HG03139 (cell line): Measurements from ENCODE around the gene CCDC158.
"Not testable (repeated sequence)": the region's sequence is repeated elsewhere in the genome, so short reads cannot be mapped to it uniquely, and the experiment has no call there.

Experiments
- ATAC-seq: cut with Tn5 transposase; IDR thresholded peaks from one replicate; pipeline ENCODE4 v1.9.1; 2021; ENCODE audit not compliant: unreplicated experiment

The CCDC158 gene

GRCh38 chr4:76420762-76421581, at the start of gene CCDC158:
Gene CCDC158, minus strand, starts transcription at chr4:76421141. Its CDS starts 17,934 bp downstream, at chr4:76403207.
- ATAC-seq: no peak

- ATAC-seq: no peak
Measured at GRCh38 chr4:76470532-76470931, 49.6 kb upstream of the CCDC158 start.

DNA sequence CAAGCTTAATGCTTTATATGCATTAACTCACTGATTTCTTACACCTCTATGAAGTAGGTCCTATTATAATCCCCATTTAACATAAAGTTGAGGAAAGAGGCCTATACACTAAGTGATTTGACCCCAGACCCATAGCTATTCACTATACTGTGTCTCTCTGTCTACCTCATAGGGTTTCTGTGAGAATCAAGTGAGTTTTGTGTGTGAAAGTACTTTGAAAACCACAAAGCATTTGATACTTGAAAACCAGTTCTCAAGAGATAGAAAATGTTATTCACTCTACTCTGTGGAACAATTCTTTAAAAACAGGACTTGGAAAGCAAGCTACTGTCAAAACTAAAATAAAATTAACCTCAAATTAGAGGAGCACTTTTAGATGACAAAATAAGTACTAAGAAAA, 49.1 kb upstream of the CCDC158 start:
- ATAC-seq: no peak

DNA sequence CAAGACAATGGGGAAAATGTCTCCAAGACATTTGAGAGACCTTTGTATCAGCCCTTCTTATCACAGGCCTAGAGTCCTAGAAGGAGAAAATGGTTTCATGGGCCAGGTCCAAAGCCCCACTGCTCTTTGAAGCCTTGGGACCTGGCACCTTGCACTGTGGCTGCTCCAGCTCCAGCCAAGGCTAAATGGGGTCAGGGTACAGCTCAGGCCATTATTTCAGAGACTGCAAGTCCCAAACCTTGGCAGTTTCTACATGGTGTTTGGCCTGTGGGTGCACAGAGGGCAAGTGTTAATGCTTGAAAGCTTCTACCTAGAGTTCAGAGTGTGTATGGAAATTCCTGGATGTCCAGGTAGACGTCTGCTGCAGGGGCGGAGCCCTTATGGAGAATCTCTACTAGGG, 42.6 kb upstream of the CCDC158 start:
- no peak for ATAC-seq

GRCh38 chr4:76459291-76459723, 38.4 kb upstream of the CCDC158 start:
- ATAC-seq: no peak

GRCh38 chr4:76458825-76459224, 37.9 kb upstream of the CCDC158 start:
- ATAC-seq: no peak

GRCh38 chr4:76458297-76458696, 37.4 kb upstream of the CCDC158 start:
- no peak for ATAC-seq

DNA sequence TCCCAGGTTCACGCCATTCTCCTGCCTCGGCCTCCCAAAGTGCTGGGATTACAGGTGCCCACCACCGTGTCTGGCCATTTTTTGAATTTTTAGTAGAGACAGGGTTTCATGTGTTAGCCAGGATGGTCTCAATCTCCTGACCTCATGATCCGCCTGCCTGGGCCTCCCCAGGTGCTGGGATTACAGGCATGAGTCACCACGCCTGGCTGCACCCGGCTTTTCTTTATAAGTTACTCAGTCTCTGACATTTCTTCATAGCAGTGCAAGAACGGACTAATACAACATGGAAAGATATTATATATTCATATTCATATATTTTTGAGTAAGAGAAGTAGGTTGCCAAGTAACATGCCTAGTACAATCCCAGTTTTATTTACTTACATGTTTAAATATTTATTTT, 36.9 kb upstream of the CCDC158 start:
- ATAC-seq: no peak

DNA sequence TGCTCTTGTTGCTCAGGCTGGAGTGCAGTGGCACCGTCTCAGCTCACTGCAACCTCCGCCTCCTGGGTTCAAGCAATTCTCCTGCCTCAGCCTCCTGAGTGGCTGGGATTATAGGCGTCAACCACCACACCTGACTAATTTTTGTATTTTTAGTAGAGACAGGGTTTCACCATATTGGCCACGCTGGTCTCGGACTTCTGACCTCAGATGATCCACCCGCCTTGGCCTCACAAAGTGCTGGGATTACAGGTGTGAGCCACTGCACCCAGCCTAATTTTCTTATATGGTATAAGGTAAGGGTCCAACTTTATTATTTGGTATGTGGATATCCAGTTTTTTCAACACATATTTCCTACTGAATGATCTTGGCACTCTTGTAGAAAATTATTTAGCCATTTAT, 33.1 kb upstream of the CCDC158 start:
- not testable (repeated sequence) for ATAC-seq

- ATAC-seq: no peak
Measured at GRCh38 chr4:76453232-76453631, 32.3 kb upstream of the CCDC158 start.

GRCh38 chr4:76449833-76450232, 28.9 kb upstream of the CCDC158 start:
- ATAC-seq: no peak

GRCh38 chr4:76449362-76449767, 28.4 kb upstream of the CCDC158 start:
- no peak for ATAC-seq

- ATAC-seq: no peak
Measured at GRCh38 chr4:76448211-76448610, 27.3 kb upstream of the CCDC158 start.

- no peak for ATAC-seq
Measured at GRCh38 chr4:76447393-76447851, 26.5 kb upstream of the CCDC158 start.

DNA sequence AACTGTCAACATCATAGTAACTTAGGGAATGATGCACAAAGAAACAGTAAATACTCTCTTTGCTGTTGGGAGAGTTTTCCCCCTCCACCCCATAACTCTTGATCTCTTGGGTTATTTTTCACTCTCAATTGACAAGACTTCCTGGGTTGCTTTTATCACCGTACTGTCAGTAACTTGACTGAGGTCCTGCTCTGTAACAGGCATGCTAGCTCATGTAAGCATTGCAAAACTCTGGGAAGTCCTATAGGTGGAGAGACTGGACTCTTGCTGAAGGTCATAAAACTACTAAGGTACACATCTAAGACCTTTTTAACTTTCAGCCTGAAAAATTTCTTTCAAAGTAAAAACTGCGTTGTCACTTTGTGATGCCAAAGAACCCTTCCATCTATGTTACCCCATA, 25.0 kb upstream of the CCDC158 start:
- no peak for ATAC-seq

- ATAC-seq: no peak
Measured at GRCh38 chr4:76443376-76443775, 22.4 kb upstream of the CCDC158 start.

- no peak for ATAC-seq
Measured at GRCh38 chr4:76442807-76443206, 21.9 kb upstream of the CCDC158 start.

DNA sequence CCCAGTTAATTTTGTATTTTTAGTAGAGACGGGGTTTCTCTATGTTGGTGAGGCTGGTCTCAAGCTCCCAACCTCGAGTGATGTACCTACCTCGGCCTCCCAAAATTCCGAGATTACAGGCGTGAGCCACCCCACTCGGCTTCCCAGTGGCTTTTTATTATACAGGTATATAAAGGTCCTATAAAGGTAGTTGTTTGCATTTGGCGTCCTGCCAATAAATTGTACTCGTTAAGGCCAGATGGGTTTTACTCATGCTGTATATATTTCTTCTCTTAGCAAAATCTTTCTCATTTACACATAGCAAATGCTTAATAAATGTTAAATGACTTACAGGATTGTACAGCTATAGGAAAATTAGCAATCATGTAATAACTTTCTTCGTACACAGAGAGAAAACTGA, 20.9 kb upstream of the CCDC158 start:
- ATAC-seq: no peak

- no peak for ATAC-seq
Measured at GRCh38 chr4:76439491-76439890, 18.6 kb upstream of the CCDC158 start.

- ATAC-seq: no peak
Measured at GRCh38 chr4:76435528-76436319, 14.8 kb upstream of the CCDC158 start.

GRCh38 chr4:76434901-76435527, 14.1 kb upstream of the CCDC158 start, which contains the start of gene SHROOM3:
Gene SHROOM3, plus strand, starts transcription at chr4:76435229. Its CDS starts 824 bp downstream, at chr4:76436053.
- ATAC-seq: no peak
